Measurements from ENCODE around the gene S1PR4.

DNA sequence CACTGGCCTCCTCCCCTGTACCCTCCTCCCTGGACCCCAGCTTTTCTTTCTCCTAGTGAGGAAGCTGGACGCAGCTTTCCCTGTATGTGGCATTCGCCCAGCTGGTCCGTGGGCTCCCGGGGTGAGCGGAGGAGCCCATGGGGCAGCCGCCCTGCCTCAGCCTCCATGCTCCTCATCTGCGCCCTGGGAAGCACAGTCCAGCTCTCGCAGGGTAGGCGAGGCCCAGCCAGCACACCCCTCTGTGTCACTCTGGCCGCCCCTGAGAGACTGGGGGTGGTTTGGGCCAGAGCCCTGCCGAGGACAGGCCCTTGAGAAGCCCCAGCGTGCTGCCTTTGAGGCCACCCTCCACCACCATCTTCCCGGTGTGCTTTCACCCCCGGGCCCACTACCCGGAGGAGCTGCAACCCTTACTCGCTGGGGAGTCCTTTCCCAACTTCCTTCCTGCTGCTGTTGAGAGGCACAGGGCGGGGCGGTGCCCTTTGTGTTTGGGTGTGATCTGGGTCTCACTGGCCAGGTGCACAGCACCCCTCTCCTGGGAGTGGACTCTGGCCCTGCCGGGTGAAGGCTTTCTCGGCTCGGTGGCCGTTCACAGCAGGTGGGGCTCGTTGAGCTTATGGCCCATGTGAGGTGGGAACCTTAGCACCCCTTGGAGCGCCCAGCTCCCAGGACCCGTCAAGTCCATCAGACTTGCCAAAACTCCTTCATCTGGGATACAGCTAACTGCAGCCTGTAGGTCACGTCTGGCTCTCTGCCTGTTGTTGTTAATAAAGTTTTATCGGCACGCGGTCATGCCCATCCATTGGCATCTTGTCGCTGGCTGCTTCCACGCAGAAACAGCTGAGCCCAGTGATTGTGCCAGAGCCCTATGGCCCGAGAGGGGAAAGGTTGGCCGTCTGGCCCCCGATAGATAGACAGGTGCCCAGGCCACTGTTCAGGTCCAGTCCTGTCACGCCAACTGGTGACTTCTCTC lies 10.3 kb downstream of the S1PR4 start:
- TF ChIP-seq RAD21 (CRISPR knock-in tag; conservative IDR thresholded peaks at IDR 0.05 in 1 of 2, IDR thresholded peaks at IDR 0.05 in 1 of 2) (no peak), ZNF274 (IDR thresholded peaks at IDR 0.05; ENCODE audit: borderline replicate concordance, low read depth, low read length) (no peak), EP300 (IDR thresholded peaks at IDR 0.05; ENCODE audit: low read length) (no peak), JUNB (CRISPR knock-in tag; conservative IDR thresholded peaks at IDR 0.05) (no peak), POLR2A (conservative IDR thresholded peaks at IDR 0.05) (no peak), FOXK2 (conservative IDR thresholded peaks at IDR 0.05 in 1 of 2, IDR thresholded peaks at IDR 0.05 in 1 of 2; ENCODE audit: low read depth in 2 of 2) (no peak), TCF7 (IDR thresholded peaks at IDR 0.05; ENCODE audit: borderline replicate concordance) (no peak)
- TF ChIP-seq, protein P1, sequence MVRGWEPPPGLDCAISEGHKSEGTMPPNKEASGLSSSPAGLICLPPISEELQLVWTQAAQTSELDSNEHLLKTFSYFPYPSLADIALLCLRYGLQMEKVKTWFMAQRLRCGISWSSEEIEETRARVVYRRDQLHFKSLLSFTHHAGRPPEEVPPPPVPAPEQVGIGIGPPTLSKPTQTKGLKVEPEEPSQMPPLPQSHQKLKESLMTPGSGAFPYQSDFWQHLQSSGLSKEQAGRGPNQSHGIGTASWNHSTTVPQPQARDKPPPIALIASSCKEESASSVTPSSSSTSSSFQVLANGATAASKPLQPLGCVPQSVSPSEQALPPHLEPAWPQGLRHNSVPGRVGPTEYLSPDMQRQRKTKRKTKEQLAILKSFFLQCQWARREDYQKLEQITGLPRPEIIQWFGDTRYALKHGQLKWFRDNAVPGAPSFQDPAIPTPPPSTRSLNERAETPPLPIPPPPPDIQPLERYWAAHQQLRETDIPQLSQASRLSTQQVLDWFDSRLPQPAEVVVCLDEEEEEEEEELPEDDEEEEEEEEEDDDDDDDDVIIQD (CRISPR knock-in tag; IDR thresholded peaks at IDR 0.05) = no peak

All from K562 (cell line).